LNCAP (cell line): ENCODE results near the gene NTRK2.

Experiments
- CTCF ChIP-seq: fragments of 450-650 bp; IDR thresholded peaks from 2 replicates; pipeline ENCODE4 v1.5.1; 2017; ENCODE audit warnings: mild to moderate bottlenecking

NTRK2 gene

GRCh38 chr9:84886866-84887265 is 217.3 kb downstream of the NTRK2 start:
- TF ChIP-seq CTCF = no peak

- no peak for TF ChIP-seq CTCF
These were observed 222.4 kb downstream of the NTRK2 start for GRCh38 chr9:84891924-84892323.

- TF ChIP-seq CTCF = no peak
These were observed 224.0 kb downstream of the NTRK2 start for GRCh38 chr9:84893419-84894128.

GRCh38 chr9:84894859-84895258 is 225.3 kb downstream of the NTRK2 start:
- TF ChIP-seq CTCF = no peak

- TF ChIP-seq CTCF = no peak
These were observed 228.0 kb downstream of the NTRK2 start for GRCh38 chr9:84897362-84898094.

GRCh38 chr9:84898188-84898587 is 228.7 kb downstream of the NTRK2 start:
- no peak for TF ChIP-seq CTCF

GRCh38 chr9:84899326-84899725 is 229.8 kb downstream of the NTRK2 start:
- no peak for TF ChIP-seq CTCF
